Sigmoid colon (tissue), 4 donors: ENCODE measurements around the gene TAF1L.

Source experiments
- POLR2A ChIP-seq, 2 donors: fragments of 450-650 bp; IDR thresholded peaks; one replicate each; pipeline ENCODE4 v1.6.1; 2016; ENCODE audit warnings: antibody characterized with exemption in 2 of 2, mild to moderate bottlenecking in 2 of 2, moderate library complexity in 2 of 2
- POLR2AphosphoS5 ChIP-seq, 4 donors: sonication (generic); formaldehyde crosslinking; IDR thresholded peaks; one replicate each; pipeline ENCODE4 v1.6.1; 2017; ENCODE audit warnings: antibody characterized with exemption in 4 of 4
- TF ChIP-seq, protein P1 (sequence below), 4 experiments: fragments of 450-650 bp in 3 of 4; fragments of 200-600 bp in 1 of 4; IDR thresholded peaks; one replicate each; pipeline ENCODE4 v1.5.1; 2016 to 2019; ENCODE audit warnings: antibody characterized with exemption in 4 of 4, mild to moderate bottlenecking in 3 of 4, moderate library complexity in 2 of 4

DNA sequence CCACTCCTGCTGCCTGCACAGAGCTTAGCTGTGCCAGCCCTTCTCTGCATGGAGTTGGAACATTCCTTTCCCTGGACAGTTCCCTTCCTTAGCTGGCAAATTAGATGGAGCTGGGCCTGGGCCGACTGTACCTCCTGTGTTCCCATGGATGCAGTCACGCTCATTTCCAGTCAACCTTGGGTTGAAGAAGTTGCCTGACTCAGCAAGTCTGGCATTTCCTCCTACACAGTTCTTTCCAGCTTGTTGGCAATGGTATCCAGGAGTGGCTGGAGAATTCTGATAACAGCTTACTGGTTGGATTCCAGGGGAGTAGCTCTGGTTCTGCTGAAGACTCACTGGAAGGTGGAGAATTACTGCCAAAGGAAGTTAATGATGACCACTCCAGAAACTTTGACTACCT is 9.2 kb upstream of the TAF1L start:
- TF ChIP-seq, protein P1, sequence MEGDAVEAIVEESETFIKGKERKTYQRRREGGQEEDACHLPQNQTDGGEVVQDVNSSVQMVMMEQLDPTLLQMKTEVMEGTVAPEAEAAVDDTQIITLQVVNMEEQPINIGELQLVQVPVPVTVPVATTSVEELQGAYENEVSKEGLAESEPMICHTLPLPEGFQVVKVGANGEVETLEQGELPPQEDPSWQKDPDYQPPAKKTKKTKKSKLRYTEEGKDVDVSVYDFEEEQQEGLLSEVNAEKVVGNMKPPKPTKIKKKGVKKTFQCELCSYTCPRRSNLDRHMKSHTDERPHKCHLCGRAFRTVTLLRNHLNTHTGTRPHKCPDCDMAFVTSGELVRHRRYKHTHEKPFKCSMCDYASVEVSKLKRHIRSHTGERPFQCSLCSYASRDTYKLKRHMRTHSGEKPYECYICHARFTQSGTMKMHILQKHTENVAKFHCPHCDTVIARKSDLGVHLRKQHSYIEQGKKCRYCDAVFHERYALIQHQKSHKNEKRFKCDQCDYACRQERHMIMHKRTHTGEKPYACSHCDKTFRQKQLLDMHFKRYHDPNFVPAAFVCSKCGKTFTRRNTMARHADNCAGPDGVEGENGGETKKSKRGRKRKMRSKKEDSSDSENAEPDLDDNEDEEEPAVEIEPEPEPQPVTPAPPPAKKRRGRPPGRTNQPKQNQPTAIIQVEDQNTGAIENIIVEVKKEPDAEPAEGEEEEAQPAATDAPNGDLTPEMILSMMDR (IDR thresholded peaks at IDR 0.05) = no peak
- no peak for TF ChIP-seq POLR2A (IDR thresholded peaks at IDR 0.05)
- TF ChIP-seq POLR2AphosphoS5 (IDR thresholded peaks at IDR 0.05) = no peak
